ENCODE measurements around the gene CELF5. TPM values are rescaled to one million over a fixed set of nuclear protein-coding genes. Genes with fewer than 3 reads are reported as not detected.
A peak's percentile ranks its signal among the peaks of the same experiment; 100 is the strongest.

The CELF5 gene
- total and polyA plus RNA-seq, 3 experiments from 2014 or later = 0.11 to 0.24 TPM; not detected in 1

GRCh38 chr19:3193256-3194105 is 31.0 kb upstream of the CELF5 start:
- Histone ChIP-seq H3K4me1 (ENCODE audit: insufficient read depth, low read length) (peaks cover 11% of the 10 kb centered on the region), H3K36me3 (ENCODE audit: insufficient read depth, low read length) (no peaks in the 10 kb centered on the region), H3K27me3 (ENCODE audit: insufficient read depth, low read length, poor library complexity, severe bottlenecking) (no peaks in the 10 kb centered on the region), H3K27ac (ENCODE audit: low read depth, low read length) (no peak overlapping the region), H3K9me3 (ENCODE audit: low read length) (no peaks in the 10 kb centered on the region), H3K4me3 (ENCODE audit: low read length) (no peak overlapping the region)
- ChIA-PET POLR2A (interaction anchor here (0.6 kb wide), 1 partner anchor 350 kb away, joined by 4 read pairs; no protein-coding TSS in a partner anchor), CTCF (interaction anchor here (1.0 kb wide), 1 partner anchor 9 kb away, joined by 3 read pairs; no protein-coding TSS in a partner anchor)
- Mint-ChIP-seq H3K4me1 (peaks cover 13 to 14% (median 14%) of the 10 kb centered on the region in 3 donors), H3K36me3 (peaks cover 0 to 38% (median 7%) of the 10 kb centered on the region in 3 donors), H3K27me3 (peaks cover 0 to 1% of the 10 kb centered on the region in 2 donors), H3K9me3 (no peaks in the 10 kb centered on the region), H3K4me3 (no peak overlapping the region), H3K27ac (no peak overlapping the region)
- no peak for DNase-seq

GRCh38 chr19:3194106-3195087 is 30.1 kb upstream of the CELF5 start:
- Mint-ChIP-seq H3K4me1 (peaks cover 4 to 5% (median 5%) of the 10 kb centered on the region in 3 donors), H3K27ac (peak overlapping the region in 2 of 8 donors; percentile 8 to 63), H3K9me3 (no peaks in the 10 kb centered on the region), H3K36me3 (peaks cover 0 to 33% (median 7%) of the 10 kb centered on the region in 3 donors), H3K27me3 (peaks cover 0 to 1% of the 10 kb centered on the region in 2 donors), H3K4me3 (peak overlapping the region in 1 of 7 donors; percentile 10)
- H3K9me3 ChIP-seq (ENCODE audit: low read length) = no peaks in the 10 kb centered on the region
- H3K4me3 ChIP-seq (ENCODE audit: low read length) = no peak overlapping the region
- no peak for DNase-seq
- H3K27me3 ChIP-seq (ENCODE audit: insufficient read depth, low read length, poor library complexity, severe bottlenecking) = no peaks in the 10 kb centered on the region
- H3K36me3 ChIP-seq (ENCODE audit: insufficient read depth, low read length) = no peaks in the 10 kb centered on the region
- H3K4me1 ChIP-seq (ENCODE audit: insufficient read depth, low read length) = peaks cover 2% of the 10 kb centered on the region
- CTCF ChIA-PET = interaction anchor here (0.7 to 1.0 kb wide), 2 partner anchors 8 to 252 kb away, joined by 3 to 4 read pairs; no protein-coding TSS in a partner anchor
- POLR2A ChIA-PET = interaction anchor here (0.6 kb wide), 2 partner anchors 55 to 351 kb away, joined by 4 read pairs; no protein-coding TSS in a partner anchor
- H3K27ac ChIP-seq (ENCODE audit: low read depth, low read length) = no peak overlapping the region

- Mint-ChIP-seq H3K4me1 (no peaks in the 10 kb centered on the region), H3K4me3 (no peak overlapping the region), H3K36me3 (peaks cover 0 to 40% (median 5%) of the 10 kb centered on the region in 3 donors), H3K9me3 (no peaks in the 10 kb centered on the region), H3K27ac (peak overlapping the region in 2 of 8 donors; percentile 29 to 64), H3K27me3 (peaks cover 0 to 1% of the 10 kb centered on the region in 2 donors)
- Histone ChIP-seq H3K27me3 (ENCODE audit: insufficient read depth, low read length, poor library complexity, severe bottlenecking) (no peaks in the 10 kb centered on the region), H3K36me3 (ENCODE audit: insufficient read depth, low read length) (no peaks in the 10 kb centered on the region), H3K4me3 (ENCODE audit: low read length) (no peak overlapping the region), H3K4me1 (ENCODE audit: insufficient read depth, low read length) (no peaks in the 10 kb centered on the region), H3K27ac (ENCODE audit: low read depth, low read length) (no peak overlapping the region), H3K9me3 (ENCODE audit: low read length) (no peaks in the 10 kb centered on the region)
- DNase-seq = no peak
- POLR2A ChIA-PET = no interaction called here
- CTCF ChIA-PET = no interaction called here
These were observed 28.2 kb upstream of the CELF5 start for GRCh38 chr19:3196064-3196932.

GRCh38 chr19:3196933-3197205 is 27.6 kb upstream of the CELF5 start:
- no peak for DNase-seq
- Histone ChIP-seq H3K4me1 (ENCODE audit: insufficient read depth, low read length) (no peaks in the 10 kb centered on the region), H3K9me3 (ENCODE audit: low read length) (no peaks in the 10 kb centered on the region), H3K27me3 (ENCODE audit: insufficient read depth, low read length, poor library complexity, severe bottlenecking) (no peaks in the 10 kb centered on the region), H3K27ac (ENCODE audit: low read depth, low read length) (no peak overlapping the region), H3K4me3 (ENCODE audit: low read length) (no peak overlapping the region), H3K36me3 (ENCODE audit: insufficient read depth, low read length) (no peaks in the 10 kb centered on the region)
- Mint-ChIP-seq H3K4me3 (no peak overlapping the region), H3K36me3 (peaks cover 0 to 39% (median 5%) of the 10 kb centered on the region in 3 donors), H3K27ac (peak overlapping the region in 2 of 8 donors; percentile 29 to 64), H3K4me1 (no peaks in the 10 kb centered on the region), H3K9me3 (no peaks in the 10 kb centered on the region), H3K27me3 (peaks cover 0 to 1% of the 10 kb centered on the region in 2 donors)
- POLR2A ChIA-PET = no interaction called here
- CTCF ChIA-PET = no interaction called here

- peaks cover 0 to 1% of the 10 kb centered on the region in 2 donors for H3K27me3 Mint-ChIP-seq
- no peak overlapping the region for H3K27ac ChIP-seq (ENCODE audit: low read depth, low read length)
- H3K4me1 Mint-ChIP-seq = no peaks in the 10 kb centered on the region
- H3K27ac Mint-ChIP-seq = no peak overlapping the region
- ChIA-PET CTCF (interaction anchor here (0.9 kb wide), 1 partner anchor 12 kb away, joined by 3 read pairs; no protein-coding TSS in a partner anchor), POLR2A (interaction anchor here (0.6 to 0.7 kb wide), 2 partner anchors 15 to 66 kb away, joined by 4 to 5 read pairs; no protein-coding TSS in a partner anchor)
- no peaks in the 10 kb centered on the region for H3K9me3 ChIP-seq (ENCODE audit: low read length)
- H3K4me3 Mint-ChIP-seq = no peak overlapping the region
- H3K9me3 Mint-ChIP-seq = no peaks in the 10 kb centered on the region
- no peak overlapping the region for H3K4me3 ChIP-seq (ENCODE audit: low read length)
- no peaks in the 10 kb centered on the region for H3K36me3 ChIP-seq (ENCODE audit: insufficient read depth, low read length)
- H3K36me3 Mint-ChIP-seq = peaks cover 0 to 46% (median 5%) of the 10 kb centered on the region in 3 donors
- no peaks in the 10 kb centered on the region for H3K4me1 ChIP-seq (ENCODE audit: insufficient read depth, low read length)
- DNase-seq = peak in 1 of 5 donors; percentile 46
- H3K27me3 ChIP-seq (ENCODE audit: insufficient read depth, low read length, poor library complexity, severe bottlenecking) = no peaks in the 10 kb centered on the region
These were observed 25.4 kb upstream of the CELF5 start for GRCh38 chr19:3198901-3199700.

GRCh38 chr19:3201072-3201700 is 23.3 kb upstream of the CELF5 start:
- Mint-ChIP-seq H3K27ac (no peak overlapping the region), H3K27me3 (peaks cover 0 to 1% of the 10 kb centered on the region in 2 donors), H3K4me3 (no peak overlapping the region), H3K4me1 (no peaks in the 10 kb centered on the region), H3K9me3 (no peaks in the 10 kb centered on the region), H3K36me3 (peaks cover 0 to 48% (median 0%) of the 10 kb centered on the region in 3 donors)
- no peak for DNase-seq
- H3K27ac ChIP-seq (ENCODE audit: low read depth, low read length) = no peak overlapping the region
- POLR2A ChIA-PET = no interaction called here
- H3K27me3 ChIP-seq (ENCODE audit: insufficient read depth, low read length, poor library complexity, severe bottlenecking) = no peaks in the 10 kb centered on the region
- no peaks in the 10 kb centered on the region for H3K9me3 ChIP-seq (ENCODE audit: low read length)
- no peak overlapping the region for H3K4me3 ChIP-seq (ENCODE audit: low read length)
- H3K36me3 ChIP-seq (ENCODE audit: insufficient read depth, low read length) = no peaks in the 10 kb centered on the region
- H3K4me1 ChIP-seq (ENCODE audit: insufficient read depth, low read length) = no peaks in the 10 kb centered on the region
- CTCF ChIA-PET = no interaction called here
